ENCODE results near the gene SYCP2. TPM values are rescaled to one million over a fixed set of nuclear protein-coding genes. Genes with fewer than 3 reads are reported as not detected.
"Not testable (repeated sequence)": the region's sequence is repeated elsewhere in the genome, so short reads cannot be mapped to it uniquely, and the experiment has no call there.

SYCP2 gene
- total RNA-seq, 1 donor: 3.0 TPM

DNA sequence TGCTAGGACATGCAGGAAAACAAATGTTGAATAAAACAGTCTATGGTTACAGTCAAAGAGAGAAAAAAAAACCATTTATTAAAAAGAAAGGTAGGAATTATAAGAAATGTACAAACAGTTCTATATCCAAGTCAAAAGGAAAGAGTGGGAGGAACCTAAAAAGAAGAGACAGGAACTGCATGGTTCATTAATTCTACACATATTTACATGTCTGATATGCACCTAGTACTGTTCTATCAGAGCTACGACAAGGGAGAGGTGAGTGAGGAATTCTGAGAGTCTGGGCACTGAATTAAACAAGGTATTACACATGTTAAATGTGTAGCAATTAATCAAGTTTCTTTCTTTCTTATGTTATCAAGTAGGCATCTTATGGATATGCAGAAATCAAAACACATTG is 41.9 kb downstream of the SYCP2 start:
- no peak for DNase-seq (ENCODE audit: low read depth)
- TF ChIP-seq, protein P1, sequence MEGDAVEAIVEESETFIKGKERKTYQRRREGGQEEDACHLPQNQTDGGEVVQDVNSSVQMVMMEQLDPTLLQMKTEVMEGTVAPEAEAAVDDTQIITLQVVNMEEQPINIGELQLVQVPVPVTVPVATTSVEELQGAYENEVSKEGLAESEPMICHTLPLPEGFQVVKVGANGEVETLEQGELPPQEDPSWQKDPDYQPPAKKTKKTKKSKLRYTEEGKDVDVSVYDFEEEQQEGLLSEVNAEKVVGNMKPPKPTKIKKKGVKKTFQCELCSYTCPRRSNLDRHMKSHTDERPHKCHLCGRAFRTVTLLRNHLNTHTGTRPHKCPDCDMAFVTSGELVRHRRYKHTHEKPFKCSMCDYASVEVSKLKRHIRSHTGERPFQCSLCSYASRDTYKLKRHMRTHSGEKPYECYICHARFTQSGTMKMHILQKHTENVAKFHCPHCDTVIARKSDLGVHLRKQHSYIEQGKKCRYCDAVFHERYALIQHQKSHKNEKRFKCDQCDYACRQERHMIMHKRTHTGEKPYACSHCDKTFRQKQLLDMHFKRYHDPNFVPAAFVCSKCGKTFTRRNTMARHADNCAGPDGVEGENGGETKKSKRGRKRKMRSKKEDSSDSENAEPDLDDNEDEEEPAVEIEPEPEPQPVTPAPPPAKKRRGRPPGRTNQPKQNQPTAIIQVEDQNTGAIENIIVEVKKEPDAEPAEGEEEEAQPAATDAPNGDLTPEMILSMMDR (IDR thresholded peaks at IDR 0.05; ENCODE audit: insufficient read depth, low read depth, low read length): no peak
- H3K4me3 ChIP-seq (ENCODE audit: low read depth, low read length): no peak overlapping the region

DNA sequence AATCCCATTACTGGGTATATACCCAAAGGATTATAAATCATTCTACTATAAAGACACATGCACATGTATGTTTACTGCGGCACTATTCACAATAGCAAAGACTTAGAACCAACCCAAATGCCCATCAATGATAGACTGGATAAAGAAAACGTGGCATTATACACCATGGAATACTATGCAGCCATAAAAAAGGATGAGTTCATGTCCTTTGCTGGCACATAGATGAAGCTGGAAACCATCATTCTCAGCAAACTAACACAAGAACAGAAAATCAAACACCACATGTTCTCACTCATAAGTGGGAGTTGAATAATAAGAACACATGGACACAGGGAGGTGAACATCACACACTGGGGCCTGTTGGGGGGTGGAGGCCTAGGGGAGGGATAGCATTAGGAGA is 43.4 kb downstream of the SYCP2 start:
- H3K4me3 ChIP-seq (ENCODE audit: low read depth, low read length); DNase-seq (ENCODE audit: low read depth): not testable (repeated sequence)

GRCh38 chr20:59888050-59888449 is 45.4 kb downstream of the SYCP2 start:
- no peak overlapping the region for H3K4me3 ChIP-seq (ENCODE audit: low read depth, low read length)
- DNase-seq (ENCODE audit: low read depth): no peak
- TF ChIP-seq, protein P1 (IDR thresholded peaks at IDR 0.05; ENCODE audit: insufficient read depth, low read depth, low read length): no peak

DNA sequence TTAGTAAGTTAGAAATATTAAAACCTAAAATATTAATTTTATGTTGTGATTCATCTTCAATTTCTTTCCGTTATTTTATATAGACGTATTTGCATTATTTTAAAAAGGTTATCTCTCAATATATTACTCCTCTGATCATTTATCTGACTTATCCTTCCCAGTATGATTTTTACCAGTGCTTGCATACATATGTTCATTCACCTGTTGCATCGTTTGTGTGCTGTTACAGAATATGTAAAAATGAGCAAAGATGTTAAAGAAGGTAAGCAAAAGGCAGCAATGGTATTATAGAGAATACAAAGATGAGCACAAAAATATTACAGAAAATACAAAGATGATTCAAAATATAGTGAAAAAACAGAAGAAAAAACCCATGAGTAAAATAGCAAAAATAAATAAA is 48.9 kb downstream of the SYCP2 start:
- TF ChIP-seq, protein P1 (IDR thresholded peaks at IDR 0.05; ENCODE audit: insufficient read depth, low read depth, low read length): no peak
- H3K4me3 ChIP-seq (ENCODE audit: low read depth, low read length): no peak overlapping the region
- no peak for DNase-seq (ENCODE audit: low read depth)

- DNase-seq (ENCODE audit: low read depth): no peak
- TF ChIP-seq, protein P1 (IDR thresholded peaks at IDR 0.05; ENCODE audit: insufficient read depth, low read depth, low read length): no peak
- H3K4me3 ChIP-seq (ENCODE audit: low read depth, low read length): no peak overlapping the region
These were observed 53.2 kb downstream of the SYCP2 start for GRCh38 chr20:59880198-59880597.

GRCh38 chr20:59873409-59873808 is 60.0 kb downstream of the SYCP2 start:
- TF ChIP-seq, protein P1 (IDR thresholded peaks at IDR 0.05; ENCODE audit: insufficient read depth, low read depth, low read length): no peak
- H3K4me3 ChIP-seq (ENCODE audit: low read depth, low read length): no peak overlapping the region
- DNase-seq (ENCODE audit: low read depth): no peak

DNA sequence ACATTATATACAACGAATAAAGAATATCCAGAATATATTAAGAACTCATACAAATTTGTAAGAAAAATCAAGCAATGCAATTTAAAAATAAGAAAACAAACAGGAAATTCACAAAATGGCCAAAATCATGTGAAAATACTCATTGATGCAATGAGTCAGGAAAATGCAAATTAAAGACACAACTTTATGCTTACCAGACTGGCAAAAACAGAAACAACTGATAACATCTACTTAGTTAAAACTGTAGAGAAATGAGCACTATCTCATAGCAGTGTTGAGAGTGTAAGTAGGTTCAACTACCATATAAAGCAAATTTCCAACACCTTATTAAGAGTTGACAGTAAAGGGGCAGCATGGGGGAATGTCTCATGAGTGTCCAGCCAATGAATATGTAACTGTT is 62.3 kb downstream of the SYCP2 start:
- H3K4me3 ChIP-seq (ENCODE audit: low read depth, low read length): no peak overlapping the region
- TF ChIP-seq, protein P1 (IDR thresholded peaks at IDR 0.05; ENCODE audit: insufficient read depth, low read depth, low read length): no peak
- DNase-seq (ENCODE audit: low read depth): no peak
